OCI-LY1 (cell line): ENCODE results near the gene DTX1.

Source experiments
- H2AFZ ChIP-seq: fragments of 200-600 bp; sonication (generic), shearing (Covaris generic); 2 replicates; pipeline ENCODE4 v1.6.0; 2014; ENCODE audit warnings: antibody characterized with exemption, mild to moderate bottlenecking, low read length
- H3F3A ChIP-seq: fragments of 200-600 bp; sonication (generic), shearing (Covaris generic); 2 replicates; pipeline ENCODE4 v1.6.0; 2014; ENCODE audit warnings: mild to moderate bottlenecking, antibody characterized with exemption, low read length, moderate library complexity; ENCODE audit not compliant: insufficient read depth
- H3K27ac ChIP-seq: fragments of 200-600 bp; sonication (generic); 2 replicates; pipeline ENCODE4 v1.5.1; 2014; ENCODE audit warnings: low read length, mixed run types, mild to moderate bottlenecking, low read depth; ENCODE audit not compliant: poor library complexity, severe bottlenecking
- H3K27me3 ChIP-seq: fragments of 200-600 bp; sonication (generic); 2 replicates; pipeline ENCODE4 v1.6.0; 2014; ENCODE audit warnings: antibody characterized with exemption, mild to moderate bottlenecking, low read length, moderate library complexity; ENCODE audit not compliant: insufficient read depth
- H3K36me3 ChIP-seq: fragments of 200-600 bp; sonication (generic); 2 replicates; pipeline ENCODE4 v1.6.1; 2014; ENCODE audit warnings: mild to moderate bottlenecking, antibody characterized with exemption, low read length, moderate library complexity, mixed read lengths; ENCODE audit not compliant: insufficient read depth
- H3K4me1 ChIP-seq: fragments of 200-600 bp; sonication (generic); 2 replicates; pipeline ENCODE4 v1.5.1; 2014; ENCODE audit warnings: mild to moderate bottlenecking, low read length, moderate library complexity; ENCODE audit not compliant: insufficient read depth, severe bottlenecking
- H3K4me2 ChIP-seq: fragments of 200-600 bp; sonication (generic), shearing (Covaris generic); 2 replicates; pipeline ENCODE4 v1.6.1; 2014; ENCODE audit warnings: low read length
- H3K4me3 ChIP-seq: fragments of 200-600 bp; sonication (generic); 2 replicates; pipeline ENCODE4 v1.5.1; 2014; ENCODE audit warnings: low read length, low read depth, mild to moderate bottlenecking, mixed read lengths; ENCODE audit not compliant: poor library complexity, severe bottlenecking
- H3K79me2 ChIP-seq: fragments of 200-600 bp; shearing (Covaris generic); 2 replicates; pipeline ENCODE4 v1.6.1; 2016; ENCODE audit warnings: mixed run types, low read length, mixed read lengths; ENCODE audit not compliant: insufficient read depth
- H3K9ac ChIP-seq: fragments of 200-600 bp; sonication (generic), shearing (Covaris generic); 2 replicates; pipeline ENCODE4 v1.6.1; 2014; ENCODE audit warnings: mild to moderate bottlenecking, low read length, mixed read lengths
- H3K9me2 ChIP-seq: fragments of 200-600 bp; sonication (generic), shearing (Covaris generic); 2 replicates; pipeline ENCODE4 v1.6.1; 2014; ENCODE audit warnings: low read depth, mild to moderate bottlenecking, low read length, mixed read lengths
- H3K9me3 ChIP-seq: fragments of 200-600 bp; shearing (Covaris generic); 2 replicates; pipeline ENCODE4 v1.6.1; 2014; ENCODE audit warnings: low read length, mixed read lengths
- H4K20me1 ChIP-seq: fragments of 200-600 bp; sonication (generic), shearing (Covaris generic); 2 replicates; pipeline ENCODE4 v1.6.0; 2016; ENCODE audit warnings: mild to moderate bottlenecking, low read length; ENCODE audit not compliant: insufficient read depth
- CTCF ChIP-seq: fragments of 200-600 bp; sonication (generic), shearing (Covaris generic); IDR thresholded peaks from 2 replicates; pipeline ENCODE4 v1.5.1; 2017; ENCODE audit warnings: mild to moderate bottlenecking, antibody characterized with exemption, low read length, moderate library complexity, mixed read lengths
- EZH2 ChIP-seq: fragments of 200-600 bp; sonication (generic), shearing (Covaris generic); IDR thresholded peaks from 2 replicates; pipeline ENCODE4 v1.8.0; 2017; ENCODE audit warnings: borderline replicate concordance, mixed run types, mild to moderate bottlenecking, antibody characterized with exemption, low read length, moderate library complexity, mixed read lengths

The DTX1 gene

GRCh38 chr12:113064395-113065125 is 8.0 kb downstream of the DTX1 start:
- TF ChIP-seq CTCF (no peak), EZH2 (no peak)
- no peaks in the 10 kb centered on the region for H4K20me1 ChIP-seq
- H2AFZ ChIP-seq: no peak overlapping the region
- H3K9ac ChIP-seq: peak overlapping the region; percentile 85
- no peaks in the 10 kb centered on the region for H3K27me3 ChIP-seq
- H3K27ac ChIP-seq: peak overlapping the region; percentile 99
- H3K9me3 ChIP-seq: no peaks in the 10 kb centered on the region
- peaks cover 97% of the 10 kb centered on the region; the same call in 1 of the 2 replicates for H3K36me3 ChIP-seq
- H3K4me2 ChIP-seq: peak overlapping the region; percentile 97
- H3F3A ChIP-seq: peaks cover 12% of the 10 kb centered on the region
- peak overlapping the region; percentile 73 for H3K4me3 ChIP-seq
- peaks cover 100% of the 10 kb centered on the region for H3K4me1 ChIP-seq
- peaks cover 63% of the 10 kb centered on the region for H3K79me2 ChIP-seq
- H3K9me2 ChIP-seq: no peaks in the 10 kb centered on the region

- TF ChIP-seq CTCF (no peak), EZH2 (no peak)
- no peak overlapping the region for H2AFZ ChIP-seq
- no peaks in the 10 kb centered on the region for H3K27me3 ChIP-seq
- H3K4me1 ChIP-seq: peaks cover 100% of the 10 kb centered on the region
- no peaks in the 10 kb centered on the region for H4K20me1 ChIP-seq
- peak overlapping the region; percentile 99 for H3K27ac ChIP-seq
- H3K36me3 ChIP-seq: peaks cover 97% of the 10 kb centered on the region; the same call in 1 of the 2 replicates
- peaks cover 16% of the 10 kb centered on the region for H3F3A ChIP-seq
- H3K79me2 ChIP-seq: peaks cover 55% of the 10 kb centered on the region
- peak overlapping the region; percentile 97 for H3K4me2 ChIP-seq
- H3K4me3 ChIP-seq: peak overlapping the region; percentile 73
- no peaks in the 10 kb centered on the region for H3K9me2 ChIP-seq
- peak overlapping the region; percentile 85; the same call in 1 of the 2 replicates for H3K9ac ChIP-seq
- no peaks in the 10 kb centered on the region for H3K9me3 ChIP-seq
These were observed 8.8 kb downstream of the DTX1 start for GRCh38 chr12:113065126-113066007.

- no peaks in the 10 kb centered on the region for H3K9me3 ChIP-seq
- H4K20me1 ChIP-seq: no peaks in the 10 kb centered on the region
- H3K9ac ChIP-seq: peak overlapping the region; percentile 66; the same call in 1 of the 2 replicates
- H3K9me2 ChIP-seq: no peaks in the 10 kb centered on the region
- no peak overlapping the region for H2AFZ ChIP-seq
- peaks cover 41% of the 10 kb centered on the region for H3K79me2 ChIP-seq
- peaks cover 97% of the 10 kb centered on the region; the same call in 1 of the 2 replicates for H3K36me3 ChIP-seq
- no peaks in the 10 kb centered on the region for H3K27me3 ChIP-seq
- H3K4me3 ChIP-seq: peak overlapping the region; percentile 26
- peak overlapping the region; percentile 99 for H3K27ac ChIP-seq
- peaks cover 100% of the 10 kb centered on the region for H3K4me1 ChIP-seq
- no peak for TF ChIP-seq EZH2
- no peak for TF ChIP-seq CTCF
- peaks cover 15% of the 10 kb centered on the region for H3F3A ChIP-seq
- H3K4me2 ChIP-seq: peak overlapping the region; percentile 68; the same call in 1 of the 2 replicates
These were observed 10.4 kb downstream of the DTX1 start for GRCh38 chr12:113066813-113067400.
